Karpas-422 (cell line): ENCODE data around the gene DLK2. TPM values are rescaled to one million over a fixed set of nuclear protein-coding genes. Genes with fewer than 3 reads are reported as not detected.

ENCODE experiments used
- DNase-seq: peaks from one replicate; pipeline ENCODE4 v3.0.0-alpha.2; 2015
- H2AFZ ChIP-seq: fragments of 200-600 bp; sonication (generic); 2 replicates; pipeline ENCODE4 v1.6.1; 2014; ENCODE audit warnings: antibody characterized with exemption, low read length, mixed read lengths
- H3K27ac ChIP-seq: fragments of 200-600 bp; sonication (generic); 2 replicates; pipeline ENCODE4 v1.5.1; 2014; ENCODE audit warnings: mild to moderate bottlenecking, low read length, moderate library complexity
- H3K27me3 ChIP-seq: fragments of 200-600 bp; sonication (generic); 2 replicates; pipeline ENCODE4 v1.6.1; 2014; ENCODE audit warnings: low read length, mixed read lengths
- H3K36me3 ChIP-seq: fragments of 200-600 bp; sonication (generic); 2 replicates; pipeline ENCODE4 v1.6.1; 2014; ENCODE audit warnings: low read length, mixed read lengths; ENCODE audit not compliant: insufficient read depth
- H3K4me1 ChIP-seq: fragments of 200-600 bp; sonication (generic); 2 replicates; pipeline ENCODE4 v1.6.1; 2014; ENCODE audit warnings: mild to moderate bottlenecking, low read length, mixed read lengths
- H3K4me2 ChIP-seq: fragments of 200-600 bp; sonication (generic); 2 replicates; pipeline ENCODE4 v1.6.1; 2014; ENCODE audit warnings: low read length, low read depth, mild to moderate bottlenecking; ENCODE audit not compliant: poor library complexity, severe bottlenecking
- H3K4me3 ChIP-seq: fragments of 200-600 bp; sonication (generic); 2 replicates; pipeline ENCODE4 v1.5.1; 2014; ENCODE audit warnings: mild to moderate bottlenecking, antibody characterized with exemption, low read length, mixed read lengths
- H3K79me2 ChIP-seq: fragments of 200-600 bp; sonication (generic); 2 replicates; pipeline ENCODE4 v1.6.1; 2014; ENCODE audit warnings: mild to moderate bottlenecking, low read length, mixed read lengths
- H3K9ac ChIP-seq: fragments of 200-600 bp; sonication (generic); 2 replicates; pipeline ENCODE4 v1.6.0; 2014; ENCODE audit warnings: low read length
- H3K9me2 ChIP-seq: fragments of 200-600 bp; sonication (generic), shearing (Covaris generic); replicated peaks from 2 replicates; pipeline ENCODE4 v1.6.0; 2014; ENCODE audit warnings: mild to moderate bottlenecking, low read length, moderate library complexity; ENCODE audit not compliant: insufficient read depth
- H3K9me3 ChIP-seq: fragments of 300-700, 200-600 bp; sonication (generic); 2 replicates; pipeline ENCODE4 v1.6.1; 2014; ENCODE audit warnings: low read length, mixed read lengths
- H4K20me1 ChIP-seq: fragments of 200-600 bp; sonication (generic); 2 replicates; pipeline ENCODE4 v1.6.1; 2014; ENCODE audit warnings: mild to moderate bottlenecking, antibody characterized with exemption, low read length, low read depth; ENCODE audit not compliant: insufficient read depth
- total RNA-seq: library from RNA; depleted of rRNA; stranded (reverse); fragments of >200 nt; shearing (Covaris generic); gene quantifications from 2 replicates; pipeline ENCODE4 v1.2.3, GENCODE V29; 2014; ENCODE audit warnings: low replicate concordance

The DLK2 gene
- total RNA-seq, 1 experiment from 2014 or later = 1.5 TPM

- Histone ChIP-seq H3K4me3 (no peak overlapping the region), H3K79me2 (no peaks in the 10 kb centered on the region), H3K9ac (no peak overlapping the region), H3K9me3 (no peaks in the 10 kb centered on the region), H3K36me3 (peaks cover 8% of the 10 kb centered on the region), H3K9me2 (no peaks in the 10 kb centered on the region), H4K20me1 (no peaks in the 10 kb centered on the region), H3K4me1 (no peaks in the 10 kb centered on the region), H3K27ac (no peak overlapping the region), H3K4me2 (no peak overlapping the region), H3K27me3 (no peaks in the 10 kb centered on the region), H2AFZ (no peak overlapping the region)
- no peak for DNase-seq
Measured at GRCh38 chr6:43447604-43448003, 7.7 kb downstream of the DLK2 start.

GRCh38 chr6:43445576-43445975, 9.8 kb downstream of the DLK2 start:
- Histone ChIP-seq H3K36me3 (peaks cover 3% of the 10 kb centered on the region; the same call in 1 of the 2 replicates), H3K27ac (no peak overlapping the region), H4K20me1 (no peaks in the 10 kb centered on the region), H3K4me2 (no peak overlapping the region), H2AFZ (no peak overlapping the region), H3K9ac (no peak overlapping the region), H3K27me3 (no peaks in the 10 kb centered on the region), H3K9me2 (no peaks in the 10 kb centered on the region), H3K9me3 (no peaks in the 10 kb centered on the region), H3K4me1 (no peaks in the 10 kb centered on the region), H3K4me3 (no peak overlapping the region), H3K79me2 (no peaks in the 10 kb centered on the region)
- no peak for DNase-seq

- DNase-seq = no peak
- Histone ChIP-seq H3K79me2 (no peaks in the 10 kb centered on the region), H3K36me3 (peaks cover 3% of the 10 kb centered on the region; the same call in 1 of the 2 replicates), H3K9ac (no peak overlapping the region), H2AFZ (no peak overlapping the region), H3K27ac (no peak overlapping the region), H3K4me2 (no peak overlapping the region), H3K9me3 (no peaks in the 10 kb centered on the region), H4K20me1 (no peaks in the 10 kb centered on the region), H3K27me3 (no peaks in the 10 kb centered on the region), H3K4me3 (no peak overlapping the region), H3K4me1 (no peaks in the 10 kb centered on the region), H3K9me2 (no peaks in the 10 kb centered on the region)
Measured at GRCh38 chr6:43444582-43444981, 10.8 kb downstream of the DLK2 start.

- H3K27ac ChIP-seq = no peak overlapping the region
- no peak overlapping the region for H2AFZ ChIP-seq
- no peaks in the 10 kb centered on the region for H3K9me3 ChIP-seq
- no peaks in the 10 kb centered on the region for H3K27me3 ChIP-seq
- H3K79me2 ChIP-seq = no peaks in the 10 kb centered on the region
- H3K4me2 ChIP-seq = no peak overlapping the region
- H3K36me3 ChIP-seq = no peaks in the 10 kb centered on the region; the same call in 1 of the 2 replicates
- no peak overlapping the region for H3K4me3 ChIP-seq
- no peaks in the 10 kb centered on the region for H4K20me1 ChIP-seq
- H3K4me1 ChIP-seq = no peaks in the 10 kb centered on the region
- no peak overlapping the region for H3K9ac ChIP-seq
- H3K9me2 ChIP-seq = no peaks in the 10 kb centered on the region
- no peak for DNase-seq
Measured at GRCh38 chr6:43444036-43444435, 11.3 kb downstream of the DLK2 start.

- H2AFZ ChIP-seq = no peak overlapping the region
- no peaks in the 10 kb centered on the region for H3K27me3 ChIP-seq
- H3K9me2 ChIP-seq = no peaks in the 10 kb centered on the region
- no peak overlapping the region for H3K4me3 ChIP-seq
- H3K27ac ChIP-seq = no peak overlapping the region
- H4K20me1 ChIP-seq = no peaks in the 10 kb centered on the region
- peaks cover 2% of the 10 kb centered on the region; the same call in 1 of the 2 replicates for H3K36me3 ChIP-seq
- no peaks in the 10 kb centered on the region for H3K4me1 ChIP-seq
- H3K9ac ChIP-seq = no peak overlapping the region
- H3K4me2 ChIP-seq = no peak overlapping the region
- no peaks in the 10 kb centered on the region for H3K79me2 ChIP-seq
- DNase-seq = no peak
- no peaks in the 10 kb centered on the region for H3K9me3 ChIP-seq
Measured at GRCh38 chr6:43442935-43443334, 12.4 kb downstream of the DLK2 start.

- no peak for DNase-seq
- Histone ChIP-seq H3K79me2 (no peaks in the 10 kb centered on the region), H4K20me1 (no peaks in the 10 kb centered on the region), H3K4me1 (no peaks in the 10 kb centered on the region), H3K4me2 (no peak overlapping the region), H3K9me2 (no peaks in the 10 kb centered on the region), H2AFZ (no peak overlapping the region), H3K27me3 (no peaks in the 10 kb centered on the region), H3K9ac (no peak overlapping the region), H3K36me3 (peaks cover 10% of the 10 kb centered on the region), H3K9me3 (no peaks in the 10 kb centered on the region), H3K4me3 (no peak overlapping the region), H3K27ac (no peak overlapping the region)
Measured at GRCh38 chr6:43437700-43438099, 17.6 kb downstream of the DLK2 start.

- Histone ChIP-seq H2AFZ (no peak overlapping the region), H3K27me3 (no peaks in the 10 kb centered on the region), H3K79me2 (no peaks in the 10 kb centered on the region; the same call in 1 of the 2 replicates), H3K4me2 (no peak overlapping the region), H3K4me3 (no peak overlapping the region), H3K9ac (no peak overlapping the region), H3K27ac (no peak overlapping the region), H3K36me3 (peaks cover 10% of the 10 kb centered on the region), H3K4me1 (no peaks in the 10 kb centered on the region), H3K9me2 (no peaks in the 10 kb centered on the region), H3K9me3 (no peaks in the 10 kb centered on the region), H4K20me1 (no peaks in the 10 kb centered on the region)
- no peak for DNase-seq
Measured at GRCh38 chr6:43436577-43437282, 18.6 kb downstream of the DLK2 start.

- H3K27ac ChIP-seq = no peak overlapping the region
- no peak for DNase-seq
- no peak overlapping the region for H2AFZ ChIP-seq
- no peaks in the 10 kb centered on the region for H3K9me2 ChIP-seq
- H3K36me3 ChIP-seq = peaks cover 10% of the 10 kb centered on the region
- H3K9ac ChIP-seq = no peak overlapping the region
- H4K20me1 ChIP-seq = no peaks in the 10 kb centered on the region
- H3K4me3 ChIP-seq = no peak overlapping the region
- no peaks in the 10 kb centered on the region for H3K4me1 ChIP-seq
- no peaks in the 10 kb centered on the region; the same call in 1 of the 2 replicates for H3K79me2 ChIP-seq
- no peak overlapping the region for H3K4me2 ChIP-seq
- H3K9me3 ChIP-seq = no peaks in the 10 kb centered on the region
- H3K27me3 ChIP-seq = no peaks in the 10 kb centered on the region
Measured at GRCh38 chr6:43435682-43436437, 19.5 kb downstream of the DLK2 start.
